HEK293 (cell line): ENCODE results near the gene CCDC92.
A peak's percentile ranks its signal among the peaks of the same experiment; 100 is the strongest.

ENCODE experiments used
- CTCF ChIA-PET: fragments of 350-600 bp; formaldehyde crosslinking; extraction: SDS; loops from one replicate; lab custom pipeline; 2021; ENCODE audit warnings: antibody characterized with exemption; lab: Yijun Ruan, JAX
- POLR2A ChIA-PET: fragments of 300-600 bp; formaldehyde crosslinking; extraction: SDS; loops from one replicate; lab custom pipeline; 2020; ENCODE audit warnings: antibody characterized with exemption, inconsistent platforms; lab: Yijun Ruan, JAX
- H3K27ac ChIP-seq: fragments of 200-500 bp; sonication (Bioruptor generic); 2 replicates; pipeline ENCODE4 v1.5.1; 2014; ENCODE audit warnings: low read depth, low read length, control low read depth, inconsistent platforms; ENCODE audit errors: extremely low read depth
- H3K36me3 ChIP-seq, 2 experiments: fragments of 200-500 bp in 1 of 2; sonication (Bioruptor generic) in 1 of 2; 1 replicate in 1 of 2; 2 replicates in 1 of 2; pipeline ENCODE4 v1.5.1; 2014 to 2017; ENCODE audit warnings: inconsistent platforms in 2 of 2, low read length in 2 of 2; ENCODE audit not compliant: control insufficient read depth in 2 of 2, insufficient read depth in 1 of 2
- H3K4me1 ChIP-seq: fragments of 200-500 bp; sonication (Bioruptor generic); 2 replicates; pipeline ENCODE4 v1.5.1; 2014; ENCODE audit warnings: mild to moderate bottlenecking, low read length, inconsistent platforms; ENCODE audit not compliant: control insufficient read depth, insufficient read depth
- H3K4me3 ChIP-seq: 2 replicates; pipeline ENCODE4 v1.5.1; 2011; ENCODE audit warnings: low read depth, mild to moderate bottlenecking, control low read depth, low read length, moderate library complexity
- H3K9me3 ChIP-seq: fragments of 200-500 bp; sonication (Bioruptor generic); 2 replicates; pipeline ENCODE4 v1.5.1; 2014; ENCODE audit warnings: low read depth, low read length, inconsistent platforms; ENCODE audit not compliant: control insufficient read depth, insufficient read depth
- BCL11B ChIP-seq: fragments of 450-650 bp; formaldehyde crosslinking; IDR thresholded peaks from 2 replicates; pipeline ENCODE4 v1.5.1; 2016; ENCODE audit warnings: low read depth, missing biosample characterization, missing genetic modification characterization
- GLI2 ChIP-seq: fragments of 450-650 bp; formaldehyde crosslinking; IDR thresholded peaks from 2 replicates; pipeline ENCODE4; 2017; ENCODE audit warnings: missing biosample characterization, missing genetic modification characterization, low read depth, borderline replicate concordance
- GLIS2 ChIP-seq: fragments of 450-650 bp; formaldehyde crosslinking; IDR thresholded peaks from 2 replicates; pipeline ENCODE4 v1.5.1; 2016; ENCODE audit warnings: missing biosample characterization, missing genetic modification characterization
- HOXA7 ChIP-seq: sonication (generic); formaldehyde crosslinking; IDR thresholded peaks from 2 replicates; pipeline ENCODE4 v1.8.1; 2022; ENCODE audit warnings: missing genetic modification reagents, borderline replicate concordance
- KLF1 ChIP-seq: fragments of 450-650 bp; formaldehyde crosslinking; IDR thresholded peaks from 2 replicates; pipeline ENCODE4 v1.5.1; 2016; ENCODE audit warnings: missing biosample characterization, missing genetic modification characterization
- MEIS1 ChIP-seq: sonication (generic); formaldehyde crosslinking; IDR thresholded peaks from 2 replicates; pipeline ENCODE4 v1.8.1; 2022; ENCODE audit warnings: missing genetic modification reagents, mild to moderate bottlenecking, borderline replicate concordance
- PRDM1 ChIP-seq: fragments of 450-650 bp; formaldehyde crosslinking; IDR thresholded peaks from 2 replicates; pipeline ENCODE4; 2016; ENCODE audit warnings: missing biosample characterization, missing genetic modification characterization
- TCF7L2 ChIP-seq: IDR thresholded peaks from 2 replicates; pipeline ENCODE4 v1.6.1; 2011; ENCODE audit warnings: low read depth, mild to moderate bottlenecking, inconsistent platforms, low read length, moderate library complexity, borderline replicate concordance
- ZBTB1 ChIP-seq: fragments of 450-650 bp; formaldehyde crosslinking; IDR thresholded peaks from 2 replicates; pipeline ENCODE4 v1.5.1; 2016; ENCODE audit warnings: missing biosample characterization, missing genetic modification characterization
- ZNF114 ChIP-seq: fragments of 450-650 bp; formaldehyde crosslinking; IDR thresholded peaks from 2 replicates; pipeline ENCODE4 v1.5.0; 2017; ENCODE audit warnings: missing biosample characterization, missing genetic modification characterization
- ZNF133 ChIP-seq: fragments of 450-650 bp; formaldehyde crosslinking; IDR thresholded peaks from 2 replicates; pipeline ENCODE4 v1.5.1; 2016; ENCODE audit warnings: missing biosample characterization, missing genetic modification characterization
- ZNF157 ChIP-seq: fragments of 450-650 bp; formaldehyde crosslinking; IDR thresholded peaks from 2 replicates; pipeline ENCODE4 v1.5.1; 2016; ENCODE audit warnings: missing biosample characterization, missing genetic modification characterization
- ZNF24 ChIP-seq: fragments of 450-650 bp; formaldehyde crosslinking; IDR thresholded peaks from 2 replicates; pipeline ENCODE4 v1.5.1; 2016; ENCODE audit warnings: missing biosample characterization, missing genetic modification characterization
- ZNF292 ChIP-seq: fragments of 450-650 bp; formaldehyde crosslinking; IDR thresholded peaks from 2 replicates; pipeline ENCODE4 v1.5.1; 2016; ENCODE audit warnings: low read depth, missing biosample characterization, missing genetic modification characterization, borderline replicate concordance
- ZNF366 ChIP-seq: fragments of 450-650 bp; formaldehyde crosslinking; conservative IDR thresholded peaks from 2 replicates; pipeline ENCODE4 v1.5.1; 2016; ENCODE audit warnings: missing biosample characterization, missing genetic modification characterization
- ZNF585B ChIP-seq: fragments of 450-650 bp; formaldehyde crosslinking; IDR thresholded peaks from 2 replicates; pipeline ENCODE4 v1.5.1; 2016; ENCODE audit warnings: missing biosample characterization, missing genetic modification characterization
- ZNF707 ChIP-seq: fragments of 450-650 bp; formaldehyde crosslinking; IDR thresholded peaks from 2 replicates; pipeline ENCODE4 v1.5.1; 2016; ENCODE audit warnings: missing biosample characterization, missing genetic modification characterization
- TF ChIP-seq, protein P1 (sequence below): fragments of 450-650 bp; formaldehyde crosslinking; IDR thresholded peaks from 2 replicates; pipeline ENCODE4 v1.5.1; 2016; ENCODE audit warnings: missing biosample characterization, missing genetic modification characterization
- TF ChIP-seq, protein P2 (sequence below): fragments of 450-650 bp; formaldehyde crosslinking; IDR thresholded peaks from 2 replicates; pipeline ENCODE4 v1.5.0; 2017; ENCODE audit warnings: missing biosample characterization, missing genetic modification characterization, borderline replicate concordance
- TF ChIP-seq, protein P3 (sequence below): fragments of 450-650 bp; formaldehyde crosslinking; IDR thresholded peaks from 2 replicates; pipeline ENCODE4 v1.5.1; 2016; ENCODE audit warnings: missing biosample characterization, missing genetic modification characterization
- TF ChIP-seq, protein P4 (sequence below): fragments of 450-650 bp; formaldehyde crosslinking; IDR thresholded peaks from 2 replicates; pipeline ENCODE4 v1.5.1; 2017; ENCODE audit warnings: missing biosample characterization, missing genetic modification characterization
- TF ChIP-seq, protein P5 (sequence below): fragments of 450-650 bp; formaldehyde crosslinking; IDR thresholded peaks from 2 replicates; pipeline ENCODE4 v1.5.1; 2017; ENCODE audit warnings: missing biosample characterization, missing genetic modification characterization
- TF ChIP-seq, protein P6 (sequence below): fragments of 450-650 bp; formaldehyde crosslinking; IDR thresholded peaks from 2 replicates; pipeline ENCODE4 v1.5.1; 2016; ENCODE audit warnings: missing biosample characterization, missing genetic modification characterization

CCDC92 gene

DNA sequence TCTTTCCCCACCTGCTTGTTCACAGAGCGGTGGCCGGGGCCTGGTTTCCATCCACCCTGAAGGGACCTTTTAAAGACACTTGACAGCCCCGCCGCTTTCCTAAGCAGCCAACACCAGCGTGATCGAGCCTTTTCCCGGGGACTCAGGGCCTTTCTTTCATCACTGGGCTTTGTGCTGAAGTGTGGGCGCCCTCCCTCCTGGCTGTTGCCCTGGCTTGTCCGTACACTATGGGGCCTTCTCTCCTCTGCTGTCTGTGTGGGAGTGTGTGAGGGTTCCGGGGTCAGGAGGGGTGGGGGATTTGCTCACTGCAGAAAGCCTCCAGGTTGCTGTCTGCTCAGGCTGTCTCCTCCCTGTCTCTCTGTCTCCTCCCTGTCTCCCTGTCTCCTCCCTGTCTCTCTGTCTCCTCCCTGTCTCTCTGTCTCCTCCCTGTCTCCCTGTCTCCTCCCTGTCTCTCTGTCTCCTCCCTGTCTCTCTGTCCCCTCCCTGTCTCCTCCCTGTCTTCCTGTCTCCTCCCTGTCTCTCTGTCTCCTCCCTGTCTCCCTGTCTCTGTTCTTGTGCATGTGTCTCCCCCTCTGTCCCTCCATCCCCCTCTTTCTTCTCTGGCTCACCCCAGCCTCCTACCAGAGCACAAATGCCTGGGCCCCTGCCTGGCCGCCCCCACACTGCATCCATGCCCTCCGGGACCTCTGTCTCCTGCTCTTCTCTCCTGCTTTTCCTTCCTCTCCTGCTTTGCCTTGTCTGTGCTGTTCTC, 64.7 kb downstream of the CCDC92 start (continued):
- TF ChIP-seq, protein P1, sequence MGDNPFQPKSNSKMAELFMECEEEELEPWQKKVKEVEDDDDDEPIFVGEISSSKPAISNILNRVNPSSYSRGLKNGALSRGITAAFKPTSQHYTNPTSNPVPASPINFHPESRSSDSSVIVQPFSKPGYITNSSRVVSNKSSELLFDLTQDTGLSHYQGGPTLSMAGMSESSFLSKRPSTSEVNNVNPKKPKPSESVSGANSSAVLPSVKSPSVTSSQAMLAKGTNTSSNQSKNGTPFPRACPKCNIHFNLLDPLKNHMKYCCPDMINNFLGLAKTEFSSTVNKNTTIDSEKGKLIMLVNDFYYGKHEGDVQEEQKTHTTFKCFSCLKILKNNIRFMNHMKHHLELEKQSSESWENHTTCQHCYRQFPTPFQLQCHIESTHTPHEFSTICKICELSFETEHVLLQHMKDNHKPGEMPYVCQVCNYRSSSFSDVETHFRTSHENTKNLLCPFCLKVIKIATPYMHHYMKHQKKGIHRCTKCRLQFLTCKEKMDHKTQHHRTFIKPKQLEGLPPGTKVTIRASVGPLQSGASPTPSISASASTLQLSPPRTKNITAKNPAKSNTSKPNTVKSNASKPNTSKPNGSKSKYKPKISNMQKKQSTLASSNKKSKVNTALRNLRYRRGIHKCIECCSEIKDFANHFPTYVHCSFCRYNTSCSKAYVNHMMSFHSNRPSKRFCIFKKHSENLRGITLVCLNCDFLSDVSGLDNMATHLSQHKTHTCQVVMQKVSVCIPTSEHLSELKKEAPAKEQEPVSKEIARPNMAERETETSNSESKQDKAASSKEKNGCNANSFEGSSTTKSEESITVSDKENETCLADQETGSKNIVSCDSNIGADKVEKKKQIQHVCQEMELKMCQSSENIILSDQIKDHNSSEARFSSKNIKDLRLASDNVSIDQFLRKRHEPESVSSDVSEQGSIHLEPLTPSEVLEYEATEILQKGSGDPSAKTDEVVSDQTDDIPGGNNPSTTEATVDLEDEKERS (tag by site-specific recombination): no peak
- no peak for TF ChIP-seq ZNF133
- TF ChIP-seq ZNF157 (tag by site-specific recombination): no peak; the same call in 1 of the 2 replicates
- no peak for TF ChIP-seq ZNF24
- no peak for TF ChIP-seq GLI2 (tag by site-specific recombination)
- TF ChIP-seq GLIS2 (tag by site-specific recombination): no peak
- TF ChIP-seq PRDM1 (tag by site-specific recombination): no peak
- TF ChIP-seq, protein P2, sequence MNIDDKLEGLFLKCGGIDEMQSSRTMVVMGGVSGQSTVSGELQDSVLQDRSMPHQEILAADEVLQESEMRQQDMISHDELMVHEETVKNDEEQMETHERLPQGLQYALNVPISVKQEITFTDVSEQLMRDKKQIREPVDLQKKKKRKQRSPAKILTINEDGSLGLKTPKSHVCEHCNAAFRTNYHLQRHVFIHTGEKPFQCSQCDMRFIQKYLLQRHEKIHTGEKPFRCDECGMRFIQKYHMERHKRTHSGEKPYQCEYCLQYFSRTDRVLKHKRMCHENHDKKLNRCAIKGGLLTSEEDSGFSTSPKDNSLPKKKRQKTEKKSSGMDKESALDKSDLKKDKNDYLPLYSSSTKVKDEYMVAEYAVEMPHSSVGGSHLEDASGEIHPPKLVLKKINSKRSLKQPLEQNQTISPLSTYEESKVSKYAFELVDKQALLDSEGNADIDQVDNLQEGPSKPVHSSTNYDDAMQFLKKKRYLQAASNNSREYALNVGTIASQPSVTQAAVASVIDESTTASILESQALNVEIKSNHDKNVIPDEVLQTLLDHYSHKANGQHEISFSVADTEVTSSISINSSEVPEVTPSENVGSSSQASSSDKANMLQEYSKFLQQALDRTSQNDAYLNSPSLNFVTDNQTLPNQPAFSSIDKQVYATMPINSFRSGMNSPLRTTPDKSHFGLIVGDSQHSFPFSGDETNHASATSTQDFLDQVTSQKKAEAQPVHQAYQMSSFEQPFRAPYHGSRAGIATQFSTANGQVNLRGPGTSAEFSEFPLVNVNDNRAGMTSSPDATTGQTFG (tag by site-specific recombination): no peak
- TF ChIP-seq ZNF585B (tag by site-specific recombination): no peak
- peak; percentile 41; the same call in 1 of the 2 replicates for TF ChIP-seq ZNF366
- no peak for TF ChIP-seq TCF7L2
- TF ChIP-seq ZNF707 (tag by site-specific recombination): no peak

DNA sequence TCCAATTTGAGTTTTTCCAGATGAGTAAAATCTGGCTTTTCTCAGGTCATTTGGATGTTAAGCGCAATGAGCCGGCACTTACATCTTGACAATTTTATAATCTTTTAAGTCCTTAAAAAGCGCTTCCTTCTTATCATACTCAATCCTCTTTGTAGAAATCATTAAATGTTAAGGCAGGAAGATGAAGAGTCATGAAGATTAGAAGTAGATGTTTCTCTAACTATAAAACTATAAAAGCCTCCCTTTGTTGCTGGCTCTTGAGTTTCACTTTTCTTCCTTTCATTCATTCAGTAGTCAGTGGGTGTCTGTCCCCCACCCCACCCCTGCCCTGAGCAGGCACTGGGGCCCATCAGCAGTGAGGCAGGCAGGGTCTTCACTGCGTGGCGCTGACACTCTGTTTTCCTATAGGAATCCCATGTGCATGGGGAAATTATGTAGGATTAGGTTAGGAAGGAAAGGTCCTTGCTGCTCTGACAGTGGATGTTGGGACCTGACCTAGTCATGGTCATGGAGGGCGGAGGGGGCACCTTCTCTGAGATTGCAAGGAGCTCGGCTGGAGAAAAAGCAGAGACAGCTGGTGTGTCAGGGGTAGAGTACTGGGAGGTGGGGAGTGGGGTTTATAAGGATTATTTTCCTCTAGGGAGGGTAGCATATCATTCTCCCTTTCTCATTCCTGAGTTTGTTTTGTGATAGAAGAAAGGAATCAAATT, 65.8 kb downstream of the CCDC92 start:
- H3K27ac ChIP-seq: no peak overlapping the region
- H3K9me3 ChIP-seq: no peaks in the 10 kb centered on the region
- CTCF ChIA-PET: interaction anchor here (0.7 to 2.6 kb wide), 3 partner anchors 9 to 78 kb away, joined by 6 to 19 read pairs (median 12); no protein-coding TSS in a partner anchor
- no peaks in the 10 kb centered on the region for H3K36me3 ChIP-seq
- H3K4me1 ChIP-seq: no peaks in the 10 kb centered on the region
- no peak overlapping the region for H3K4me3 ChIP-seq
- POLR2A ChIA-PET: no interaction called here
- TF ChIP-seq, protein P3, sequence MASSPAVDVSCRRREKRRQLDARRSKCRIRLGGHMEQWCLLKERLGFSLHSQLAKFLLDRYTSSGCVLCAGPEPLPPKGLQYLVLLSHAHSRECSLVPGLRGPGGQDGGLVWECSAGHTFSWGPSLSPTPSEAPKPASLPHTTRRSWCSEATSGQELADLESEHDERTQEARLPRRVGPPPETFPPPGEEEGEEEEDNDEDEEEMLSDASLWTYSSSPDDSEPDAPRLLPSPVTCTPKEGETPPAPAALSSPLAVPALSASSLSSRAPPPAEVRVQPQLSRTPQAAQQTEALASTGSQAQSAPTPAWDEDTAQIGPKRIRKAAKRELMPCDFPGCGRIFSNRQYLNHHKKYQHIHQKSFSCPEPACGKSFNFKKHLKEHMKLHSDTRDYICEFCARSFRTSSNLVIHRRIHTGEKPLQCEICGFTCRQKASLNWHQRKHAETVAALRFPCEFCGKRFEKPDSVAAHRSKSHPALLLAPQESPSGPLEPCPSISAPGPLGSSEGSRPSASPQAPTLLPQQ (tag by site-specific recombination): no peak
- no peak for TF ChIP-seq HOXA7 (CRISPR knock-in tag)
- TF ChIP-seq, protein P4, sequence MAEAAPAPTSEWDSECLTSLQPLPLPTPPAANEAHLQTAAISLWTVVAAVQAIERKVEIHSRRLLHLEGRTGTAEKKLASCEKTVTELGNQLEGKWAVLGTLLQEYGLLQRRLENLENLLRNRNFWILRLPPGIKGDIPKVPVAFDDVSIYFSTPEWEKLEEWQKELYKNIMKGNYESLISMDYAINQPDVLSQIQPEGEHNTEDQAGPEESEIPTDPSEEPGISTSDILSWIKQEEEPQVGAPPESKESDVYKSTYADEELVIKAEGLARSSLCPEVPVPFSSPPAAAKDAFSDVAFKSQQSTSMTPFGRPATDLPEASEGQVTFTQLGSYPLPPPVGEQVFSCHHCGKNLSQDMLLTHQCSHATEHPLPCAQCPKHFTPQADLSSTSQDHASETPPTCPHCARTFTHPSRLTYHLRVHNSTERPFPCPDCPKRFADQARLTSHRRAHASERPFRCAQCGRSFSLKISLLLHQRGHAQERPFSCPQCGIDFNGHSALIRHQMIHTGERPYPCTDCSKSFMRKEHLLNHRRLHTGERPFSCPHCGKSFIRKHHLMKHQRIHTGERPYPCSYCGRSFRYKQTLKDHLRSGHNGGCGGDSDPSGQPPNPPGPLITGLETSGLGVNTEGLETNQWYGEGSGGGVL (tag by site-specific recombination): no peak
- TF ChIP-seq MEIS1 (CRISPR knock-in tag): no peak
- no peak for TF ChIP-seq ZNF114
- no peak for TF ChIP-seq KLF1 (tag by site-specific recombination)
- TF ChIP-seq BCL11B (tag by site-specific recombination): no peak
- TF ChIP-seq ZBTB1: no peak
- TF ChIP-seq ZNF292 (tag by site-specific recombination): no peak
- TF ChIP-seq, protein P5, sequence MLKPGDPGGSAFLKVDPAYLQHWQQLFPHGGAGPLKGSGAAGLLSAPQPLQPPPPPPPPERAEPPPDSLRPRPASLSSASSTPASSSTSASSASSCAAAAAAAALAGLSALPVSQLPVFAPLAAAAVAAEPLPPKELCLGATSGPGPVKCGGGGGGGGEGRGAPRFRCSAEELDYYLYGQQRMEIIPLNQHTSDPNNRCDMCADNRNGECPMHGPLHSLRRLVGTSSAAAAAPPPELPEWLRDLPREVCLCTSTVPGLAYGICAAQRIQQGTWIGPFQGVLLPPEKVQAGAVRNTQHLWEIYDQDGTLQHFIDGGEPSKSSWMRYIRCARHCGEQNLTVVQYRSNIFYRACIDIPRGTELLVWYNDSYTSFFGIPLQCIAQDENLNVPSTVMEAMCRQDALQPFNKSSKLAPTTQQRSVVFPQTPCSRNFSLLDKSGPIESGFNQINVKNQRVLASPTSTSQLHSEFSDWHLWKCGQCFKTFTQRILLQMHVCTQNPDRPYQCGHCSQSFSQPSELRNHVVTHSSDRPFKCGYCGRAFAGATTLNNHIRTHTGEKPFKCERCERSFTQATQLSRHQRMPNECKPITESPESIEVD (tag by site-specific recombination): no peak
- TF ChIP-seq, protein P6, sequence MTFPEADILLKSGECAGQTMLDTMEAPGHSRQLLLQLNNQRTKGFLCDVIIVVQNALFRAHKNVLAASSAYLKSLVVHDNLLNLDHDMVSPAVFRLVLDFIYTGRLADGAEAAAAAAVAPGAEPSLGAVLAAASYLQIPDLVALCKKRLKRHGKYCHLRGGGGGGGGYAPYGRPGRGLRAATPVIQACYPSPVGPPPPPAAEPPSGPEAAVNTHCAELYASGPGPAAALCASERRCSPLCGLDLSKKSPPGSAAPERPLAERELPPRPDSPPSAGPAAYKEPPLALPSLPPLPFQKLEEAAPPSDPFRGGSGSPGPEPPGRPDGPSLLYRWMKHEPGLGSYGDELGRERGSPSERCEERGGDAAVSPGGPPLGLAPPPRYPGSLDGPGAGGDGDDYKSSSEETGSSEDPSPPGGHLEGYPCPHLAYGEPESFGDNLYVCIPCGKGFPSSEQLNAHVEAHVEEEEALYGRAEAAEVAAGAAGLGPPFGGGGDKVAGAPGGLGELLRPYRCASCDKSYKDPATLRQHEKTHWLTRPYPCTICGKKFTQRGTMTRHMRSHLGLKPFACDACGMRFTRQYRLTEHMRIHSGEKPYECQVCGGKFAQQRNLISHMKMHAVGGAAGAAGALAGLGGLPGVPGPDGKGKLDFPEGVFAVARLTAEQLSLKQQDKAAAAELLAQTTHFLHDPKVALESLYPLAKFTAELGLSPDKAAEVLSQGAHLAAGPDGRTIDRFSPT: no peak
